ENCODE data around the gene BCAS4.

DNA sequence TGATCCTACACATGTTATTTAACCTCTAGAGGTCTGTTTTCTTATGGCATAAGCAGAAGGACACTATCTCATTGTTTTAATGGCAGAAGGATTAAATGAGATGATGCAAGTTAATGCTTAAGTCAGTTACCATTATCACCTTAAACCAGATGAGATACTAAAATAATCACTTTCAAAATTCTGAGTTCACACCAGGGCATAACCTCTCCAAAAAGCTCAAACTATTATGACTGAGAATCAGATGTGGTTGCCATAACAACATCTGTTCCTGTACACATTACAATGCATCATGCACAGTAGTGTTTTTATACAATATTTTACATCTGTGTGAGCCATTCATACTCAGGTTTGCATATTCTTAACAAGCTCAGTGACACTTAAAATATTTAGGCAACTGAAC lies 126.1 kb downstream of the BCAS4 start:
- TF ChIP-seq CTCF (IDR thresholded peaks at IDR 0.05; ENCODE audit: borderline replicate concordance, extremely low read depth, low read length, poor library complexity, severe bottlenecking) (no peak), EZH2 (IDR thresholded peaks at IDR 0.05; ENCODE audit: borderline replicate concordance, low read depth, low read length, severe bottlenecking) (no peak)

All from DND-41 (cell line).